Activated naive CD8-positive, alpha-beta T cell (primary cell): Measurements from ENCODE around the gene MT1B.
"Not testable (repeated sequence)": the region's sequence is repeated elsewhere in the genome, so short reads cannot be mapped to it uniquely, and the experiment has no call there.

Source experiments
- H3K27ac Mint-ChIP-seq: one replicate; pipeline ENCODE4 v1.8.0; 2021; ENCODE audit warnings: mixed read lengths
- H3K27me3 Mint-ChIP-seq: one replicate; pipeline ENCODE4 v1.8.0; 2021; ENCODE audit warnings: mixed read lengths
- H3K36me3 Mint-ChIP-seq: one replicate; pipeline ENCODE4 v1.8.0; 2021; ENCODE audit warnings: mixed read lengths
- H3K4me1 Mint-ChIP-seq: one replicate; pipeline ENCODE4 v1.8.0; 2021; ENCODE audit warnings: low read depth, mixed read lengths
- H3K4me3 Mint-ChIP-seq: one replicate; pipeline ENCODE4 v1.8.0; 2021; ENCODE audit warnings: mild to moderate bottlenecking, mixed read lengths
- H3K9me3 Mint-ChIP-seq: one replicate; pipeline ENCODE4 v1.8.0; 2021; ENCODE audit warnings: low read depth, mixed read lengths

MT1B gene

GRCh38 chr16:56664506-56664905, 12.8 kb downstream of the MT1B start:
- H3K9me3 Mint-ChIP-seq, result no peaks in the 10 kb centered on the region
- H3K27ac Mint-ChIP-seq, result no peak overlapping the region
- peaks cover 12% of the 10 kb centered on the region for H3K36me3 Mint-ChIP-seq
- no peak overlapping the region for H3K4me3 Mint-ChIP-seq
- H3K27me3 Mint-ChIP-seq, result peaks cover 15% of the 10 kb centered on the region
- H3K4me1 Mint-ChIP-seq, result peaks cover 41% of the 10 kb centered on the region

- Mint-ChIP-seq H3K4me1 (peaks cover 41% of the 10 kb centered on the region), H3K27me3 (peaks cover 19% of the 10 kb centered on the region), H3K36me3 (peaks cover 12% of the 10 kb centered on the region)
- not testable (repeated sequence) for H3K4me3 Mint-ChIP-seq, H3K9me3 Mint-ChIP-seq, H3K27ac Mint-ChIP-seq
Measured at GRCh38 chr16:56665286-56666261, 13.9 kb downstream of the MT1B start.

GRCh38 chr16:56667581-56668571, 16.2 kb downstream of the MT1B start, which contains the start of gene MT1G:
Gene MT1G, minus strand, starts transcription at chr16:56668065. Its CDS starts 72 bp downstream, at chr16:56667993.
- Mint-ChIP-seq H3K27me3 (peaks cover 23% of the 10 kb centered on the region), H3K27ac (no peak within 1 kb of the TSS), H3K9me3 (no peaks in the 10 kb centered on the region), H3K4me1 (peaks cover 24% of the 10 kb centered on the region), H3K4me3 (peak within 1 kb of the TSS; percentile 63), H3K36me3 (peaks cover 12% of the 10 kb centered on the region)

- Mint-ChIP-seq H3K27ac (no peak within 1 kb of the TSS), H3K9me3 (no peaks in the 10 kb centered on the region), H3K36me3 (peaks cover 12% of the 10 kb centered on the region), H3K4me1 (peaks cover 22% of the 10 kb centered on the region), H3K4me3 (peak within 1 kb of the TSS; percentile 46), H3K27me3 (peaks cover 23% of the 10 kb centered on the region)
Measured at GRCh38 chr16:56669005-56669839, 17.5 kb downstream of the MT1B start, which contains the start of gene MT1H. Gene MT1H, plus strand, starts transcription at chr16:56669814. Its CDS starts 71 bp downstream, at chr16:56669885.

- H3K27ac Mint-ChIP-seq, result no peak overlapping the region
- H3K27me3 Mint-ChIP-seq, result peaks cover 23% of the 10 kb centered on the region
- H3K9me3 Mint-ChIP-seq, result no peaks in the 10 kb centered on the region
- peaks cover 25% of the 10 kb centered on the region for H3K4me1 Mint-ChIP-seq
- peak overlapping the region; percentile 20 for H3K4me3 Mint-ChIP-seq
- H3K36me3 Mint-ChIP-seq, result peaks cover 12% of the 10 kb centered on the region
Measured at GRCh38 chr16:56669840-56670619, 18.3 kb downstream of the MT1B start.

- H3K27me3 Mint-ChIP-seq, result peaks cover 20% of the 10 kb centered on the region
- peaks cover 29% of the 10 kb centered on the region for H3K4me1 Mint-ChIP-seq
Measured at GRCh38 chr16:56670620-56670934, 18.9 kb downstream of the MT1B start.

GRCh38 chr16:56671691-56672090, 20.0 kb downstream of the MT1B start:
- not testable (repeated sequence) for H3K36me3 Mint-ChIP-seq, H3K4me3 Mint-ChIP-seq, H3K9me3 Mint-ChIP-seq, H3K27ac Mint-ChIP-seq
- peaks cover 35% of the 10 kb centered on the region for H3K4me1 Mint-ChIP-seq
- H3K27me3 Mint-ChIP-seq, result peaks cover 19% of the 10 kb centered on the region

More at GRCh38 chr16:56670620-56670934, 18.9 kb downstream of the MT1B start:
- no peak overlapping the region for H3K27ac Mint-ChIP-seq
- H3K36me3 Mint-ChIP-seq, result peaks cover 9% of the 10 kb centered on the region
- H3K9me3 Mint-ChIP-seq, result no peaks in the 10 kb centered on the region
- H3K4me3 Mint-ChIP-seq, result no peak overlapping the region

- not testable (repeated sequence) for H3K36me3 Mint-ChIP-seq, H3K27ac Mint-ChIP-seq, H3K9me3 Mint-ChIP-seq, H3K4me3 Mint-ChIP-seq
- peaks cover 19% of the 10 kb centered on the region for H3K27me3 Mint-ChIP-seq
- peaks cover 35% of the 10 kb centered on the region for H3K4me1 Mint-ChIP-seq
Measured at GRCh38 chr16:56672171-56672570, 20.5 kb downstream of the MT1B start.

- peaks cover 6% of the 10 kb centered on the region for H3K36me3 Mint-ChIP-seq
- H3K27ac Mint-ChIP-seq, result no peak overlapping the region
- no peaks in the 10 kb centered on the region for H3K9me3 Mint-ChIP-seq
- H3K4me1 Mint-ChIP-seq, result peaks cover 31% of the 10 kb centered on the region
- no peak overlapping the region for H3K4me3 Mint-ChIP-seq
- H3K27me3 Mint-ChIP-seq, result peaks cover 19% of the 10 kb centered on the region
Measured at GRCh38 chr16:56672761-56673536, 21.3 kb downstream of the MT1B start.

- Mint-ChIP-seq H3K36me3 (peaks cover 4% of the 10 kb centered on the region), H3K27me3 (peaks cover 11% of the 10 kb centered on the region), H3K4me3 (no peak overlapping the region)
Measured at GRCh38 chr16:56673921-56674320, 22.2 kb downstream of the MT1B start.

GRCh38 chr16:56674570-56674969, 22.9 kb downstream of the MT1B start:
- H3K27me3 Mint-ChIP-seq, H3K27ac Mint-ChIP-seq, H3K9me3 Mint-ChIP-seq: not testable (repeated sequence)

More at GRCh38 chr16:56673921-56674320, 22.2 kb downstream of the MT1B start:
- Mint-ChIP-seq H3K27ac (no peak overlapping the region), H3K9me3 (no peaks in the 10 kb centered on the region), H3K4me1 (peaks cover 24% of the 10 kb centered on the region)

GRCh38 chr16:56675685-56676210, 24.1 kb downstream of the MT1B start:
- Mint-ChIP-seq H3K27me3 (peaks cover 4% of the 10 kb centered on the region), H3K4me1 (peaks cover 16% of the 10 kb centered on the region), H3K9me3 (no peaks in the 10 kb centered on the region), H3K27ac (peak overlapping the region; percentile 16), H3K4me3 (peak overlapping the region; percentile 81), H3K36me3 (peaks cover 2% of the 10 kb centered on the region)

More at GRCh38 chr16:56674570-56674969, 22.9 kb downstream of the MT1B start:
- Mint-ChIP-seq H3K4me3 (peak overlapping the region; percentile 81), H3K4me1 (peaks cover 19% of the 10 kb centered on the region)
- not testable (repeated sequence) for H3K36me3 Mint-ChIP-seq

GRCh38 chr16:56677474-56677873, 25.8 kb downstream of the MT1B start:
- H3K4me1 Mint-ChIP-seq, result peaks cover 21% of the 10 kb centered on the region
- H3K9me3 Mint-ChIP-seq, result no peaks in the 10 kb centered on the region
- H3K4me3 Mint-ChIP-seq, result no peak overlapping the region
- H3K27me3 Mint-ChIP-seq, result no peaks in the 10 kb centered on the region
- H3K27ac Mint-ChIP-seq, result no peak overlapping the region
- no peaks in the 10 kb centered on the region for H3K36me3 Mint-ChIP-seq
